GM19467 (cell line): ENCODE measurements around the gene PRRX1.

ENCODE experiments used
- ATAC-seq: cut with Tn5 transposase; IDR thresholded peaks from one replicate; pipeline ENCODE4 v1.9.1; 2021; ENCODE audit warnings: mild to moderate bottlenecking, moderate library complexity; ENCODE audit not compliant: unreplicated experiment

The PRRX1 gene

DNA sequence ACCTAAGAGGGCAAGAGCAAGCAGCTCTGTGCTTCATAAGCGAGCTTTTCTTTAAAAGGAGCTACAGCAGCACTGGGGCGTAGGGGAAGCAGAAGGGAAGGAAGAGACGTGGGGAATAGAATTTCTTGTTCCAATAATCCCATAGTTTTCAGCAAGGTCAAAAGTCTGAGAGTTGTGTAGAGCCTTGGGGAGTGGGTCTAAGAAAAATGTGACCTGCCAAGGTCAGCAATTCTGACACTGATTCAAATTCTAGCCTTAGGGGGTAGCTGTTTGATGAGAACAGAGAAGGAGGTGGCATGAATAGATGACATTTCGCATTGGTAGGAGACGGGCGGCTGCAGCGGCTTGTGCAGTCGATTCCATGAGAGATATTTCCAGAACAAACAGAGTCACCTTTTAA, 22.4 kb downstream of the PRRX1 start:
- no peak for ATAC-seq

DNA sequence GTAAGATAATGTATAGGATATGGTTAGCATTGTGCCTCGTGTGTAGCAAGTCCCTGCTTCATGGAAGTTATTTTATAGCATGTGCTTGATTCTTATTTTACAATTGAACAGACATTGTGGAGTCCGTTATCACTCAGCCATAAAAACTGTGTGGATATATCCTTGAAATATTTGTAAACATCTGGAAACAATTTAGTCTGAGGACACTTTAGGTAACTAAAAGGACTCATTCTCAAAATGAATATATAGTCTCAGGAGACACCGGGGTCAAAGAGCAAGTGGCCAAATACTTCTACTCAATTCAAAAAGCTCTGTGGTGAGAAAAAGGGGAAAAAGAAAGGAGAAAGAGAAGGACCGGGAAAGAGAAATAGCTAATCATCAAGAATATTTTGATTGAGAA, 23.7 kb downstream of the PRRX1 start:
- no peak for ATAC-seq

DNA sequence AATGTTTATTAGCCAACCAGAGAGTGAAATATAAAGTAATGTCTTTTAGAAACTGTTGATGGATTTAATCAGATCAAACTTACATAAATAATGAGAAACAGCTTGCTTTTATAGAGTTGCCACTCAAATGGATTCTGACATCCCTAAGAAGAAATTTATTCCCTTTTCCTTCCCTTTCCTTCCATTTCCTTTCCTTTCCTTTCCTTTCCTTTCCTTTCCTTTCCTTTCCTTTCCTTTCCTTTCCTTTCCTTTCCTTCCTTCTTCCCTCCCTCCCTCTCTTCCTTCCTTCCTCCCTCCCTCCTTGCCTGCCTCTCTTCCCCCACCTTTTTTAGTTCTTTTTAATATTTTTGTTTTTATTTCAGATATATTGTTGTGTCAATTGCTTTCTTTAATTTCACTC, 27.3 kb downstream of the PRRX1 start:
- ATAC-seq, result no peak

DNA sequence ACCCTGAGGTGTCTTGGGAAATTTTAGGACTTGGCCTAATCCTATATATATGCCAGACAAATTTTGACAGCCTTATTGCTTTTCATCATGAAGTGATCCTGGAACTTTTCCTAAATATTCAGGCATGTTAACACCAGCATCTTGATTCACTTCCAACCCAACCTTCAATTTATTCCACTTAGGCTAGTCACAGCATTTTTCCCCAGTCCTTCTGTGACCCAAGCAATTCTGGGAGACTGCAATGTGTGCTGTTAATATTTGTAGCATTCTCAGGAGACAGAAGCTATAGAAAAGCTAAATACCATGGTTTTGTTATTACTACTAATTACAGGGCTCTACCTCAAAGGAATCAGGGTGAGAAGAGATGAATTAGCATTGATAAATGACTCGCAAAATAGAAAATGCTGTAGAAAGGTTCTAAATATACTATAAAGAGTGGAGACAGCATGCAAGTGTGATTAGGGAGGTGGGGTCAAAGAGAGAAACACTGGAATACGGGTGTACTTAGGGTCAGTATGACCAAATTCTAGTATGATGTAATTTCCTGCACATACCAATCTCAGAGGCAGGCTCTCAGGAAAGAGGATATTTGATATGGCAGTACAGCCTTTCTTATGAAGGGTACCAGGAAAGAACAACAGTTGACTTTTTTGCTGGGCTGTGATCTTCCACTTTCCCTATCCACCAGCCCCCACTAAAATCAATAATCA, 29.1 kb downstream of the PRRX1 start:
- ATAC-seq, result no peak

DNA sequence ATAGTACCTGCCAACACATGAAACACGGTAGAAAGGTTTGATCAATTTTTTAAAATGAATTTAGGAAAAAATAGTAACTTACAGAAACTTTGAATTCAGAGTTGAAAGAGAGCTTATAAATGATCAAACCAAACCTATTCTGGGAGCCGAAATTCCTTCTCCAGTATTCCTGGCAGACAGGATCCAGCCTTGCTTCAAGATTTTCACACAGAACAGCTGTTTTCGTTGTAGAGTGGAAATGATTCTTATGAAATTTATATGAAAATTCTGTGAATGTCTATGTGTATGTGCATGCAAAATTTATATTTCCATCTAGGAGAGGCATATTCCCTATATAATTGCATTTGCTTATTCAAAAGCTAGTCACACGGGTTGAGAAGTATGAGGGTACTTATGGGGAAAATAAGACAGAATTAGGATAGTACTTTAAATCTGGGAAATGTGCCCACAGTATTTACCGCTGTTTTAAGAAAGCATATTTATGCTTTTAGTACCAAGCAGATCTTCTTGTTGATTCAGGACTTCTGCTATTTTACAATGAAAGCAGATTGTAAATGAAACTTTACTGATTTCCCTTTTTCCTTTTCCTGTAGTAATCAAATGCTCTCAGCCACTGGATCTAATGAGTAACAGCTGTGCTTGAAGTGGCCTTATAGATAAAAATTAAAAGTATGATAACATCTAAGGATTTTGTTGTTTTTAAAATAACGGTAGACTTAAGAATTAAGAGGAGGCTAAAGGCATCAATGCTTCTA, 30.4 kb downstream of the PRRX1 start:
- no peak for ATAC-seq

DNA sequence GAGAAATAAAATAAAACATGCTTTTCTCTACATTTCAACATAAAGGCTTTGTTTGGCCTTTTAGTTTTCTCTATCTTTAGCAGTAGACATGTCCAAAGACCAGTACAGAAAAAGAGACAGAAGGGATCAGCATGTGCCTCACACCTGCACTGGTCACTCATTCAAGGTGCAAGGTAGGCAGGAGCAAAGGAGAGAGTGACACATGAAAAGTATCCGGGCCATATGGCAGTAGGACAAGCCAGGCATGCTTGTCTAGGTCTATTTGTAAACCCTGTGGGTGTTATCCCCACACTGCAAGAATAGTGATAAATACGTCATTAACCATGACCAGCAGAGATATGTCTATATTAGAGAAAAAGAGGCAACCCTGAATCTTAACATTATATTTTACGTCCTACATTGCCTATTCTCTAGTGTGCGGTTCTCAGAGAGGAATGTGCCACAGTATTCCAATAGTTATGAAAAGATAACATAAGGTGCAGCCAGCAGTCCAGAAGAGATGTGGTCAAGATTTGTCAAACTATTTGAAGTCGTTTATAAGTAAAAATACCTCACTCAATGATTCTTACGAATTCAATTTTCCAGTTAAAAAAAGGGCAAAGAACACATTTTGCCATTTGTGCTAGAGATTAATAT, 32.1 kb downstream of the PRRX1 start:
- no peak for ATAC-seq

DNA sequence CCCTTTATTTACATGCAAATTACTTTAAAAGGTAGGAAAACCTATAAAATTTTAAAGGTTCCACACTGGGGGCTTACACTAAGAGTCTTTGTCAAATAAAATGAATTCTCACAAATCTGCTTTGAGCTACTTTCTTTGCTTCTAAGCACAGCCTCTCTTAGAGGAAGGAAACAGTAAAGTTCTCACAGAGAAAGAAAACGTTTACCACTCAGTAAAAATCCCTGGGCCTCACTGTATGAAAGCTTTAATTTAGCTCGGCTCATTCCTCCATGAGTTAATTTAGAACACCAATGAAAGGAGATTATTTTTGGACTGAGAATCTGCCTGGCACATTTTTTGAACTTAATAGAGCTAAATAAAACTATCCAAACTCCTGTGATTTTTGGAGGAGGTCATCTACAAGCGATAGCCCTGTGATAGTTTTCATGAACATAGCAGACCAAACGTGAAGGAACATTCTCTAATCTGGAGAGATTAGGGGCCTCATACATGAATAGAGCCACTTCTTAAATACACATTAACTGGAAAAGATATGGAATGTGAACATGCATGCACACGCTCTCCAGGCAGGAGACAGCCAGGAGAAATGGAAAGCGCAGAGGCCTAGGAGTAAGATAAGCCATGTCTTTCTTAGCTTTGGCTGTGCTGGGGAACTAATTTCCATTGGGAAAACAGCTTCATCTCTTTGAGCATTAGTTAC, 32.8 kb downstream of the PRRX1 start:
- ATAC-seq, result no peak

DNA sequence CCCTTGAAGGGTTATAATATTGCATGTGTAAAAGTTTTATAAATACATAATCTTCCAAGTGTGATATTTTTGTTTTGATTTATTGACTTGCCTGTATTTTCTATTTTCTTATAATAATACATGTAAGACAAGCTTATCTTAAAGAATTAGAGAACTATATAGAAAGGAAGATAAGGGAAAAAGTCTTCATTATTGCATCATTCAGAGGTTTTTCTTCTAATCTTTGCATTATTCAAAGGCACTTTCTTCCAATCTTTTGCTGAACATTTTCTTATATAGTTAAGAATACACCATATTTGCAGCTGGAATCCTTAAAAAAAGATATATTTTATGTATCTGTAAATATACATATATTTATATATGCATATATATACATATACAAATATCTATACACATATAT, 33.4 kb downstream of the PRRX1 start:
- ATAC-seq, result no peak

DNA sequence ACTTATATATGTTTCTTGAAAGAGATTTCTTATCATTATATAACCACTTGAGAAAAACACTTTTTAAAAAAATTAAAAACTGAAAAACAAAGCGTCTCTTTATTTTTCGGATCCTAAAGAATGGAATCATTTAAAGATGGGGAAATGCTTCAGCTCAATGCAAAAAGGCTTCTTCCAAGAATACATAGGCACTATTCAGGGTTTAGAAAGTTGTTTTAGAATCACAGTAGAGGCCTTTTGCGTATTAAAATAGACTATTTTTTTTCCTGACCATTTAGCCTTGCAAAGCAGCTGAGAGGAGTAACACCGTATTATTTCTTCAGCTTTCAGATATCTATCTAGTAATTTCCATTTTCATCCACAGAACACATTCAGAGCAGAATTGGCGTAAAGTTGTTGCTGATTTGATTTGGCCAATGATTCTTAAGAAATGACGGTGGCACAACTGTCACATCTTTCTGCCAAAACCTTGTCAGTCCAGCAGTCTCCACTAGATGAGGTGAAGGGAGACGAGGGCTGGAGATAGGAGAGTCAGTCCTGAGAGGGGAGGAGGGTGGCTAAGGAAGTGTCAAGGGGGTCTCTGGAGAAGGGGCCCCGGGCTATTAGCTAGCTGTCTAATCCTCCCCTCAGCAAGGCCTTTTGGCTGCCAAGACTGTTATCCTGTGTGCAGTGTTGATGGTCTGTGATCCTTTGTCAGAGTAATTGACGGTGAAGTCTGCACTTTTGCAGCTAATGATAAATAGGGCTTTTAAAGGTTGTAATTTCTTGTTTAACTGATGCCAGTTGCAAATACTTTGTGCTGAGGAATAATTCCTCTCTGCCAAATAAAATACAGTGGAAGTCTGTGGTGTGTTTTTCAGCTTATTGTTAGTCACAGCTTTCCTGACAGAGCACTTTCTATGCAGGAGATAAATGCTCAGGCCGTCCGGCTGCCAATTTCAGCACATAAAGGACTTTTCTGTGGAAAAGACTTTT, 34.7 kb downstream of the PRRX1 start:
- no peak for ATAC-seq

DNA sequence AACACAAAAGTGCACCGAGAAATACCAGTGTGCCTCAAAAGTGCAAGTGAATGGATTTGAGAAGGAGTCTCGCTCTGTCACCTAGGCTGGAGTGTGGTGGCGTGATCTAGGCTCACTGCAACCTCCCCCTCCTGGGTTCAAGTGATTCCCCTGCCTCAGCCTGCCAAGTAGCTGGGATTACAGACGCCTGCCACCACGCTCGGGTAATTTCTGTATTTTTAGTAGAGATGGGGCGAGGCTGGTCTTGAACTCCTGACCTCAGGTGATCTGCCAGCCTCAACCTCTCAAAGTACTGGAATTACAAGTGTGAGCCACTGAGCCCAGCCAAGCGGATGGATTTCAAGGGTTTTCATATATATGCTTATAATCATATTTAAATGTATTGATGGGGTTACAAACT, 35.8 kb downstream of the PRRX1 start:
- no peak for ATAC-seq

DNA sequence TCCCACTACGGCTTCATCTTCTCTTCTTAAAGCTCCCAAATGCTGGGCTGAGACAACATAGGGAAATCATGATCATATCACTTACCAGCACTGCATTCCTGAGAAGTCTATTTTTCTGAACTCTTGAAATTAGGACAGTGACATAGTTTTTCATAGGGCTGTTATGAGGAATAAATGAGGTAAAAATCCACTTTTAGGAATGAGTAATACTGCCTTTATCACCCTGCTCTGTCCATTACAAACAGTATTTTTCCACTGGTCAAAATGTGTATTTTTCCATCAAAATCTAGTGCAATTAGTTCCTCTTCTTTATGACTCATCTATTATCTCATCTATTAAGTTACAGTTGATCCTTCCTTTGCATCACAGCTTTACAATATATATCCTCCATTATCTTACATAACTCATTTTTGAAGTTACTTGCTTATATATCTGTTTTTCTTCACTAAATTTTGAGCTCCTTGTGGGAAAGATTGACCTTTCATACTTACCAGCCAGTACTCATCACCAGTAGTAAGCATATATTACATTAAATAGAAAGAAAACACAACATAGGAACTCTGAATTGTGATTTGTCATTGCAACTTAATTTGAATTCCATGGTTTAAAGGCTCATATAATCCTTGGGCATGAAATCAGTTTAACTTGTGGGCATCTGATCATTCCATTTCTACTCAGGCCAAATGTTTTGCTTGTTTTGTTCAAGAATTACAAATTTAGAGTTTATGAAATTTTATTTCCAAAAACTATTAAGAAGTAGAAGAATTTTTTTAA, 37.1 kb downstream of the PRRX1 start:
- no peak for ATAC-seq

DNA sequence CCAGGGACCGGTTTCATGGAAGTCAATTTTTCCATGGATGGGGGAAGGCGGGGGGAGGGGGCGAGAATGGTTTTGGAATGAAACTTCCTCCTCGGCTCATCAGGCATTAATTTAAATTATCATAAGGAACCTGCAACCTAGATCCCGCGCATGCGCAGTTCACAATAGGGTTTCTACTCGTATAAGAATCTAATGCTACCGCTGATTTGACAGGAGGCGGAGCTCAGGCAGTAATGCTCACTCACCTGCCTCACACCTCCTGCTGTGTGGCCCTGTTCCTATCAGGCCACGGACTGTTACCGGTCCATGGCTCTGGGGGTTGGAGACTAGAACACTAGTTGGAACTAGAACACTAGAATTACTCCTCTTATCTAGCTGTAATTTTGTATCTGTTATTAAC, 38.0 kb downstream of the PRRX1 start:
- no peak for ATAC-seq

DNA sequence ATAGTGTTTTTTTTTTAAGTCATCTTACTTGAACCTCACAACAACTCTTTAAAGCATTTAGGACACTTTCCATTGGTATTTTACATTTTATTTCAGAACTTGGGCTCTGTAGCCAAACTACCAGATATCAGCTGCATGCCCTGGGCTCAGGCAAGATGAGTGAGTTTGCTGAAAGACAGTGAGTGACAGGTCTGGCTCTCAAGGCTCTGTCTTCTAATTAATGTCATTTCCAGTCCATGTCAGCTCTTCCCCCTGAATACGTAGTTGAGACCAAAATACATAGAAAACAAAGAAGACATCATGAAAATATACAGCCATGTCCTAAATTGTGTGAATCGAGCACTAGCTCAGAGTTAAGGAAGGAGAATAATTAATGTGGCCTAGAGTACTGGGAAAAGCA, 39.7 kb downstream of the PRRX1 start:
- ATAC-seq, result no peak

DNA sequence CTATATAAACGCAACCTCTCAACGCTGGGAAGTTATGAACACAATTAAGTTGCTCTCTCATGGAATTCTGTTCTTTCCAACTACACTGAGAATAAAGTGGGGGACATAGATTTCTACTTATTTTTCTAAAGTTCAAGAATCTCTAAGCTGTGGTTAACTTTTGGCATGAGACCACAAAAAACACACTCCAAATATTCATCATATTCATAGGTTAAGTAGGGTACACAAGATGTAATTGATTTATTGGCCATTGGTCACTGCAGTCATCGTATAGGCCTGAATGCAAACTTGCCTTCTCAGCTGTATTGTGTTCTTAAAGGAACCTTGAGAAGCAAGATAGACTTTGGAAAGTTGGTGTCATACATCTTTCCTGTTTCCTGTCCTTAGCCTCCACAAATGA, 40.3 kb downstream of the PRRX1 start:
- ATAC-seq, result no peak

DNA sequence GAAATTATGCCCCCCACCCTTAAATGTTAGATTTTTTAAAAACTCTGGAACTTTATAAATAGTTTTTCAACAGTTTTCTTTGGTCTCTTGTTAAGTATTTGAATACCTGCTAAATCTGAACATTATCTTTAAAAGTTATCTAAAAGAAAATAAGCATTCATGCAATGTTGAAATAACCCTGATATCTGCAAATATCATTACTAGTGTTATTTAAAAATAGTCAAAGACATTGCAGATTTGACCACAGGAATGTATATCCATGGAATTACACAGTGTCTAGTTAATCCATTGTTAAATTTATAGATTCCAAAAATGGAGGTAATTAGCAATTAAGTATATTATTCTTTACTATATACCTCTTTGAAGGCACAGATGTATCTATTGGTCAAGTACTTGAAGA, 42.0 kb downstream of the PRRX1 start:
- no peak for ATAC-seq

DNA sequence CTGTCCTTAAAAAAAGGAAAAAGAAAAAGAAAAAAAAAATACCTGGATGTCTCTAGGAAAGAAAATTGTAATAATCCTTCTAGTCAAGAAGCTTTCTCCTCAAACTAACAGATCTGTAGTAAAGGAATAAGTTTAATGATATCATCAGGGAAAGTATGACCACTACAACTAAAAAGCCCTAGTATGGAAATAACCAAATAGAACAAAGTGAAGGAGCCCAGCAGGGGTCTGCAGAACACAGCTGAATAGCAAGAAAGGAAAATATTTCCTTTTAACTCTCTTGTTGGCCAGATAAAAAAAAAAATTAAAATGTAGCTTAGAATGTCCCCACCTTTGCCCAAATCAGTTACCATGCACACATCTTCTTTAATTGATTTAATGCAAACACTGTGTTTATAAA, 43.2 kb downstream of the PRRX1 start:
- ATAC-seq, result no peak

DNA sequence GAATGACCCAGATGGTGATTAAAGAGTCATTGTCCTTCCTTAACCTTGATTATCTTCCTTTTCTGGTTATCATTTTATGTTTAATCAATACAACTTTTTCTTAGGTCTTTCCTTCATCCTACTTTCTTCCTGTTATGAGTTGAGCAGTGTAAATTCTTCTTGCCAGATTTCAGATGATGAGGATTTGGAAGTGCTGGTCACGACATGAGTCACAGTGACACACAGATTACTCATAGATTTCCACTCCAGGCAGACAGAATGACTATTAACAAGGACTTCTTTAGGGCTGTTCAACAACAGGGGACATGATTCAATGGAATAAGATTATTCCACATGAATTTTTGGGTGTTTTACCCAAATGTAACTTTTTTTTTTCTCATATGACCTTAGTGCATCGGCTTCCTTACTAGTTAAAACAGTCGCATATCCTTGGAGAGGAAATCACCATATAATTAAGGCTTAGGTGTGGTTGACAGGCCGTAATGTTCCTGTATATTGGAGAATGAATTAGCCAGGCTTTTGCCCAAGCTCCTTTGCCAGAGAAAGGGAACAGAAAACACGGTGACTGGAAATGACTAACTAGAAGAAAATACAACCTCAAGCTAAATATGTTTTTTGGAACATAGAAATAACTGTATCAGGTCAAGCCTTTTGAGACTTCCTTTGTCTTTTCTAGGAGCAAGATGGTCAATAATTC, 44.2 kb downstream of the PRRX1 start:
- no peak for ATAC-seq

DNA sequence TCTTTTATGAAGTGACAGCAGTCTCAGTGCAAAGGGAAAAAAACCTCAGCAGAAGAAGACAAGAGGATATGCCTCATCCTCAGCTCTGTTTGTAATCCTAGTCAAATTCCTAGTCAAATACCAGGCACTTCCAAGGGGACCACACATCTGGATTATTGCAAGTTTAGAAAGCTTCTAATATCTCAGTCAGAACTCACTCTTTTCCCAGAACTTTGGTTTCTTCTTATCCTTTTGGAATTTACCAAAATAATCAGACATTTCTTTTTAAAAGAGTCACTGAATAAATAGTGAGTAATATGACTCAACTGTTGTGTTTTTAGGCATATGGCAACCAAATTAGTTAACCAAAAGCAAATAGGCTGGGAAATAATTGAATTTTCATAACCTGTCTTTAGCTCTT, 47.8 kb downstream of the PRRX1 start:
- no peak for ATAC-seq

DNA sequence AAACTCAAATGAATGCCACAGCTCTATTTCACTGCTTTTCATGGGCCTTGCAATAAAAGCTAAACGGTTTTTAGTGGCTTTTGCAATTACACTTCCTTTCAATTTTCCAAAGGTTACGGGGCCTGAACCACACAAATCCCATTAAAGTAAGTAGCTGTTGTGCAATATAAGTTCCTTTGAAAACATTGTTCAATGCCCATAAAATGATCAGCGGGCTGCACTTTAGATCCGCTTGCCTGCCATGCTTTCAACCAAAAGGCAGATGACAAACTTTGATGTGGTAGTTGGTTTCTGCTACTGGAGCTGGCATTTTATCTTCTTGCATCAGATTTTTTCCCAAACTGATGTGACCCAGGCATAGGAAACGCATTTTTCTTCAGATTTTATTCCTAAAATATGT, 50.2 kb downstream of the PRRX1 start:
- no peak for ATAC-seq
